ENCODE measurements around the gene ATXN7L1.

Gene ATXN7L1

GRCh38 chr7:105691680-105692564 is 184.5 kb downstream of the ATXN7L1 start:
- no peak for DNase-seq

GRCh38 chr7:105691082-105691679 is 185.2 kb downstream of the ATXN7L1 start:
- DNase-seq: no peak

GRCh38 chr7:105690325-105690945 is 186.0 kb downstream of the ATXN7L1 start:
- DNase-seq: no peak

GRCh38 chr7:105689067-105689819 is 187.2 kb downstream of the ATXN7L1 start:
- no peak for DNase-seq

- no peak for DNase-seq
Observed at GRCh38 chr7:105688617-105689016, 187.8 kb downstream of the ATXN7L1 start.

GRCh38 chr7:105685161-105685560 is 191.2 kb downstream of the ATXN7L1 start:
- DNase-seq: no peak

GRCh38 chr7:105682341-105683060 is 193.9 kb downstream of the ATXN7L1 start:
- DNase-seq: no peak

- DNase-seq: no peak
Observed at GRCh38 chr7:105680505-105681187, 195.8 kb downstream of the ATXN7L1 start.

GRCh38 chr7:105678811-105679495 is 197.4 kb downstream of the ATXN7L1 start:
- DNase-seq: no peak

GRCh38 chr7:105677817-105678573 is 198.4 kb downstream of the ATXN7L1 start:
- no peak for DNase-seq

- DNase-seq: no peak
Observed at GRCh38 chr7:105677410-105677730, 199.0 kb downstream of the ATXN7L1 start.

GRCh38 chr7:105675934-105676371 is 200.4 kb downstream of the ATXN7L1 start:
- no peak for DNase-seq

GRCh38 chr7:105674200-105674920 is 202.0 kb downstream of the ATXN7L1 start:
- DNase-seq: no peak

GRCh38 chr7:105673367-105674084 is 202.9 kb downstream of the ATXN7L1 start:
- DNase-seq: no peak

- DNase-seq: no peak
Observed at GRCh38 chr7:105672801-105673200, 203.6 kb downstream of the ATXN7L1 start.

GRCh38 chr7:105666324-105666723 is 210.1 kb downstream of the ATXN7L1 start:
- DNase-seq: no peak

- DNase-seq: no peak
Observed at GRCh38 chr7:105665684-105666083, 210.7 kb downstream of the ATXN7L1 start.

GRCh38 chr7:105664816-105665525 is 211.4 kb downstream of the ATXN7L1 start:
- DNase-seq: no peak
